Mucosa of rectum (tissue), 2 donors: ENCODE data around the gene PRDM11.

Experiments
- H3K27ac ChIP-seq, 2 donors: one replicate each; pipeline ENCODE4 v1.7.0; 2013; ENCODE audit warnings: inconsistent platforms in 2 of 2, low read depth in 2 of 2, low read length in 2 of 2
- H3K27me3 ChIP-seq, 2 donors: one replicate each; pipeline ENCODE4 v1.7.0; 2013; ENCODE audit warnings: low read length in 2 of 2; ENCODE audit not compliant: control insufficient read depth in 2 of 2, insufficient read depth in 2 of 2
- H3K36me3 ChIP-seq, 2 donors: one replicate each; pipeline ENCODE4 v1.7.0; 2013; ENCODE audit warnings: low read length in 2 of 2; ENCODE audit not compliant: control insufficient read depth in 2 of 2, insufficient read depth in 2 of 2
- H3K4me1 ChIP-seq, 2 donors: one replicate each; pipeline ENCODE4 v1.7.0; 2013; ENCODE audit warnings: low read length in 2 of 2, mild to moderate bottlenecking in 1 of 2; ENCODE audit not compliant: control insufficient read depth in 2 of 2, insufficient read depth in 2 of 2
- H3K4me3 ChIP-seq, 2 donors: one replicate each; pipeline ENCODE4 v1.7.0; 2013; ENCODE audit warnings: low read length in 2 of 2
- H3K9ac ChIP-seq, 2 donors: one replicate each; pipeline ENCODE4 v1.7.0; 2013; ENCODE audit warnings: low read length in 2 of 2, low read depth in 1 of 2, mild to moderate bottlenecking in 1 of 2
- H3K9me3 ChIP-seq, 2 donors: one replicate each; pipeline ENCODE4 v1.7.0; 2013; ENCODE audit warnings: low read length in 2 of 2; ENCODE audit not compliant: control insufficient read depth in 2 of 2
- donor health status: healthy.
- donor health status: Normal muscosa, but diverticular disease.

PRDM11 gene

GRCh38 chr11:45227836-45228235 is 81.4 kb downstream of the PRDM11 start:
- H3K36me3 ChIP-seq: peaks cover 12 to 22% of the 10 kb centered on the region in 2 donors
- H3K9me3 ChIP-seq: no peaks in the 10 kb centered on the region
- no peaks in the 10 kb centered on the region for H3K4me1 ChIP-seq
- no peak overlapping the region for H3K4me3 ChIP-seq
- H3K27ac ChIP-seq: no peak overlapping the region
- no peaks in the 10 kb centered on the region for H3K27me3 ChIP-seq
- no peak overlapping the region for H3K9ac ChIP-seq

- no peaks in the 10 kb centered on the region for H3K4me1 ChIP-seq
- H3K27me3 ChIP-seq: no peaks in the 10 kb centered on the region
- H3K4me3 ChIP-seq: no peak overlapping the region
- no peaks in the 10 kb centered on the region for H3K9me3 ChIP-seq
- H3K36me3 ChIP-seq: peaks cover 12 to 22% of the 10 kb centered on the region in 2 donors
- H3K27ac ChIP-seq: no peak overlapping the region
- H3K9ac ChIP-seq: no peak overlapping the region
Observed at GRCh38 chr11:45229401-45230020, 83.1 kb downstream of the PRDM11 start.

GRCh38 chr11:45232341-45233080 is 86.1 kb downstream of the PRDM11 start:
- Histone ChIP-seq H3K9ac (no peak overlapping the region), H3K4me1 (no peaks in the 10 kb centered on the region), H3K4me3 (no peak overlapping the region), H3K36me3 (peaks cover 0 to 4% of the 10 kb centered on the region in 2 donors), H3K27ac (no peak overlapping the region), H3K9me3 (no peaks in the 10 kb centered on the region), H3K27me3 (peaks cover 0 to 3% of the 10 kb centered on the region in 2 donors)

- no peaks in the 10 kb centered on the region for H3K4me1 ChIP-seq
- no peak overlapping the region for H3K4me3 ChIP-seq
- no peaks in the 10 kb centered on the region for H3K36me3 ChIP-seq
- peaks cover 0 to 3% of the 10 kb centered on the region in 2 donors for H3K27me3 ChIP-seq
- no peak overlapping the region for H3K9ac ChIP-seq
- no peaks in the 10 kb centered on the region for H3K9me3 ChIP-seq
- H3K27ac ChIP-seq: no peak overlapping the region
Observed at GRCh38 chr11:45233121-45233803, 86.8 kb downstream of the PRDM11 start.

GRCh38 chr11:45233804-45234170 is 87.3 kb downstream of the PRDM11 start:
- Histone ChIP-seq H3K36me3 (no peaks in the 10 kb centered on the region), H3K4me1 (no peaks in the 10 kb centered on the region), H3K27ac (no peak overlapping the region), H3K9me3 (no peaks in the 10 kb centered on the region), H3K27me3 (peaks cover 0 to 3% of the 10 kb centered on the region in 2 donors), H3K9ac (no peak overlapping the region), H3K4me3 (no peak overlapping the region)

- H3K27me3 ChIP-seq: peaks cover 0 to 3% of the 10 kb centered on the region in 2 donors
- H3K4me3 ChIP-seq: no peak overlapping the region
- H3K9ac ChIP-seq: no peak overlapping the region
- no peaks in the 10 kb centered on the region for H3K9me3 ChIP-seq
- H3K27ac ChIP-seq: no peak overlapping the region
- H3K36me3 ChIP-seq: no peaks in the 10 kb centered on the region
- H3K4me1 ChIP-seq: no peaks in the 10 kb centered on the region
Observed at GRCh38 chr11:45234306-45235006, 88.0 kb downstream of the PRDM11 start.

- H3K9ac ChIP-seq: no peak overlapping the region
- H3K27ac ChIP-seq: no peak overlapping the region
- no peaks in the 10 kb centered on the region for H3K36me3 ChIP-seq
- H3K27me3 ChIP-seq: peaks cover 0 to 3% of the 10 kb centered on the region in 2 donors
- no peaks in the 10 kb centered on the region for H3K9me3 ChIP-seq
- H3K4me3 ChIP-seq: no peak overlapping the region
- H3K4me1 ChIP-seq: no peaks in the 10 kb centered on the region
Observed at GRCh38 chr11:45237711-45238315, 91.4 kb downstream of the PRDM11 start.

- H3K27me3 ChIP-seq: peaks cover 0 to 3% of the 10 kb centered on the region in 2 donors
- H3K36me3 ChIP-seq: peaks cover 0 to 2% of the 10 kb centered on the region in 2 donors
- H3K9me3 ChIP-seq: no peaks in the 10 kb centered on the region
- H3K4me1 ChIP-seq: no peaks in the 10 kb centered on the region
- no peak overlapping the region for H3K9ac ChIP-seq
- no peak overlapping the region for H3K27ac ChIP-seq
- H3K4me3 ChIP-seq: no peak overlapping the region
Observed at GRCh38 chr11:45238724-45239123, 92.3 kb downstream of the PRDM11 start.

- H3K9ac ChIP-seq: no peak overlapping the region
- H3K36me3 ChIP-seq: peaks cover 0 to 3% of the 10 kb centered on the region in 2 donors
- no peak overlapping the region for H3K27ac ChIP-seq
- H3K4me1 ChIP-seq: no peaks in the 10 kb centered on the region
- no peaks in the 10 kb centered on the region for H3K9me3 ChIP-seq
- H3K27me3 ChIP-seq: peaks cover 0 to 3% of the 10 kb centered on the region in 2 donors
- H3K4me3 ChIP-seq: no peak overlapping the region
Observed at GRCh38 chr11:45239733-45240132, 93.3 kb downstream of the PRDM11 start.
